NCI-H2081 (cell line): ENCODE results near the gene PCDHA9.

Experiments used
- DNase-seq, 2 experiments: peaks; one replicate each; lab custom pipeline; 2025; lab: John Stamatoyannopoulos, UW

Gene PCDHA9

GRCh38 chr5:140881889-140882590, 33.9 kb downstream of the PCDHA9 start, which contains the start of gene PCDHA13:
TSS of gene PCDHA13 (plus strand) at chr5:140882124. CDS start at chr5:140882269, 145 bp downstream.
- DNase-seq = no peak

GRCh38 chr5:140882591-140882899, 34.4 kb downstream of the PCDHA9 start:
- no peak for DNase-seq

- DNase-seq = no peak
These were observed 35.2 kb downstream of the PCDHA9 start for GRCh38 chr5:140883373-140883772.

GRCh38 chr5:140883927-140884697, 35.9 kb downstream of the PCDHA9 start:
- no peak for DNase-seq
